Measurements from ENCODE around the gene OR5D18.
"Not testable (repeated sequence)": the region's sequence is repeated elsewhere in the genome, so short reads cannot be mapped to it uniquely, and the experiment has no call there.

DNA sequence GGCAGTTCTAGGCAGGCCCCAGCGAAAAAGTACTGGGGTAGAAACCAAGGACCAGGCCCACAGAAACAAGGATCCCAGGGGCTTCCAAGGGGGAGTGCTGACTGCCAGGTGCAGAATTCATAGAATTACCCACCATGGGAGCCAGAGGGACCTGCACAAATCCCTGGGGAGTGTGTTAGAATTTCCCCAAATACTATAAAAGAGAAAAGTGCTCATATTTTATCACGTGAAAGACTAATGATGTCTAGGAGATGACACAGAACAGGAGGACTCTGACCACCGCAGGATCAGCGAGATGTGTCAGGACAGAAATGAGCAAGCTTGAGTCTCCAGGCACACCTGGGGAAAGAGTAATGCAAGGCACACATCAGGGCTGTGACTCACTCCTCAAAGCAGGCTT lies 47.9 kb downstream of the OR5D18 start:
- TF ChIP-seq POLR2A, POLR2AphosphoS5 (IDR thresholded peaks at IDR 0.05; ENCODE audit: low read depth, low read length): not testable (repeated sequence)
